Neural cell (in vitro differentiated cells): ENCODE results near the gene NUDT8. TPM values are rescaled to one million over a fixed set of nuclear protein-coding genes. Genes with fewer than 3 reads are reported as not detected.

ENCODE experiments used
- H2AFZ ChIP-seq: fragments of 200-600, 300-800 bp; sonication (generic), shearing (Covaris generic); 2 replicates; pipeline ENCODE4 v1.6.0; 2014; ENCODE audit warnings: low read depth, mild to moderate bottlenecking, antibody characterized with exemption, low read length, moderate library complexity
- H3F3A ChIP-seq: fragments of 200-600 bp; shearing (Covaris generic); 2 replicates; pipeline ENCODE4 v1.6.1; 2016; ENCODE audit warnings: mild to moderate bottlenecking, moderate library complexity, mixed read lengths, antibody characterized with exemption, low read length; ENCODE audit not compliant: insufficient read depth, poor library complexity, severe bottlenecking
- H3K27ac ChIP-seq: fragments of 200-600, 300-800 bp; sonication (generic), shearing (Covaris generic); 2 replicates; pipeline ENCODE4 v1.5.1; 2014; ENCODE audit warnings: mild to moderate bottlenecking, low read length, moderate library complexity
- H3K27me3 ChIP-seq: fragments of 300-800, 200-600 bp; sonication (generic), shearing (Covaris generic); 2 replicates; pipeline ENCODE4 v1.6.0; 2014; ENCODE audit warnings: mild to moderate bottlenecking, low read depth, low read length, moderate library complexity; ENCODE audit not compliant: insufficient read depth
- H3K36me3 ChIP-seq: fragments of 300-800, 200-600 bp; sonication (generic), shearing (Covaris generic); 2 replicates; pipeline ENCODE4 v1.5.1; 2014; ENCODE audit warnings: mild to moderate bottlenecking, antibody characterized with exemption, low read length, moderate library complexity; ENCODE audit not compliant: insufficient read depth
- H3K4me2 ChIP-seq: fragments of 300-800, 200-600 bp; sonication (generic), shearing (Covaris generic); 2 replicates; pipeline ENCODE4 v1.6.0; 2014; ENCODE audit warnings: mild to moderate bottlenecking, low read length
- H3K4me3 ChIP-seq: fragments of 300-800, 200-600 bp; sonication (generic), shearing (Covaris generic); 2 replicates; pipeline ENCODE4 v1.5.1; 2014; ENCODE audit warnings: mild to moderate bottlenecking, low read length, moderate library complexity
- H3K79me2 ChIP-seq: fragments of 200-600 bp; shearing (Covaris generic); replicated peaks from 2 replicates; pipeline ENCODE4 v1.6.0; 2014; ENCODE audit warnings: mild to moderate bottlenecking, low read length, moderate library complexity; ENCODE audit not compliant: insufficient read depth
- H3K9ac ChIP-seq: fragments of 300-800, 200-600 bp; sonication (generic), shearing (Covaris generic); 2 replicates; pipeline ENCODE4 v1.6.1; 2016; ENCODE audit warnings: mild to moderate bottlenecking, low read length, mixed read lengths
- H3K9me2 ChIP-seq: fragments of 200-600 bp; shearing (Covaris generic); 2 replicates; pipeline ENCODE4 v1.6.1; 2016; ENCODE audit warnings: mild to moderate bottlenecking, low read length, mixed read lengths; ENCODE audit not compliant: insufficient read depth
- H3K9me3 ChIP-seq: fragments of 200-600, 300-800 bp; sonication (generic), shearing (Covaris generic); 2 replicates; pipeline ENCODE4 v1.6.1; 2016; ENCODE audit warnings: mild to moderate bottlenecking, mixed run types, low read length, moderate library complexity, mixed read lengths
- H4K20me1 ChIP-seq: fragments of 200-600 bp; shearing (Covaris generic); 2 replicates; pipeline ENCODE4 v1.6.1; 2016; ENCODE audit warnings: mild to moderate bottlenecking, mixed run types; ENCODE audit not compliant: insufficient read depth
- EP300 ChIP-seq: fragments of 450-650 bp; conservative IDR thresholded peaks from 2 replicates; pipeline ENCODE4 v1.6.1; 2014; ENCODE audit warnings: antibody characterized with exemption, mild to moderate bottlenecking, moderate library complexity; ENCODE audit not compliant: poor library complexity, severe bottlenecking
- EZH2 ChIP-seq: fragments of 200-600, 300-800 bp; shearing (Covaris generic), sonication (generic); IDR thresholded peaks from 2 replicates; pipeline ENCODE4 v1.6.1; 2014; ENCODE audit warnings: antibody characterized with exemption, low read length, borderline replicate concordance, mild to moderate bottlenecking; ENCODE audit not compliant: insufficient read depth, poor library complexity, severe bottlenecking
- MXI1 ChIP-seq: fragments of 450-650 bp; conservative IDR thresholded peaks from 2 replicates; pipeline ENCODE4 v1.6.1; 2014; ENCODE audit warnings: antibody characterized with exemption, mild to moderate bottlenecking; ENCODE audit not compliant: poor library complexity, severe bottlenecking
- POLR2AphosphoS5 ChIP-seq: IDR thresholded peaks from 2 replicates; pipeline ENCODE4 v1.6.1; 2012
- RAD21 ChIP-seq: fragments of 450-650 bp; conservative IDR thresholded peaks from 2 replicates; pipeline ENCODE4 v1.6.1; 2014; ENCODE audit warnings: antibody characterized with exemption, mild to moderate bottlenecking, moderate library complexity
- SMC3 ChIP-seq: fragments of 450-650 bp; conservative IDR thresholded peaks from 2 replicates; pipeline ENCODE4 v1.6.1; 2014; ENCODE audit warnings: antibody characterized with exemption, mild to moderate bottlenecking, moderate library complexity; ENCODE audit not compliant: poor library complexity
- TAF1 ChIP-seq: IDR thresholded peaks from 2 replicates; pipeline ENCODE4 v1.6.1; 2012; ENCODE audit warnings: low read depth
- polyA plus RNA-seq: library from polyadenylated mRNA; depleted of rRNA; stranded (reverse); fragments of >200 nt; gene quantifications from 2 replicates; pipeline ENCODE4 v1.2.3, GENCODE V29; 2014
- TF ChIP-seq, protein P1 (sequence below): IDR thresholded peaks from 2 replicates; pipeline ENCODE4 v1.6.1; 2012; ENCODE audit warnings: borderline replicate concordance
- TF ChIP-seq, protein P2 (sequence below): fragments of 450-650 bp; IDR thresholded peaks from 2 replicates; pipeline ENCODE4 v1.5.1; 2014; ENCODE audit warnings: antibody characterized with exemption, mild to moderate bottlenecking, moderate library complexity; ENCODE audit not compliant: poor library complexity, severe bottlenecking

The NUDT8 gene
- polyA plus RNA-seq, 1 donor from 2014 or later, result not detected

DNA sequence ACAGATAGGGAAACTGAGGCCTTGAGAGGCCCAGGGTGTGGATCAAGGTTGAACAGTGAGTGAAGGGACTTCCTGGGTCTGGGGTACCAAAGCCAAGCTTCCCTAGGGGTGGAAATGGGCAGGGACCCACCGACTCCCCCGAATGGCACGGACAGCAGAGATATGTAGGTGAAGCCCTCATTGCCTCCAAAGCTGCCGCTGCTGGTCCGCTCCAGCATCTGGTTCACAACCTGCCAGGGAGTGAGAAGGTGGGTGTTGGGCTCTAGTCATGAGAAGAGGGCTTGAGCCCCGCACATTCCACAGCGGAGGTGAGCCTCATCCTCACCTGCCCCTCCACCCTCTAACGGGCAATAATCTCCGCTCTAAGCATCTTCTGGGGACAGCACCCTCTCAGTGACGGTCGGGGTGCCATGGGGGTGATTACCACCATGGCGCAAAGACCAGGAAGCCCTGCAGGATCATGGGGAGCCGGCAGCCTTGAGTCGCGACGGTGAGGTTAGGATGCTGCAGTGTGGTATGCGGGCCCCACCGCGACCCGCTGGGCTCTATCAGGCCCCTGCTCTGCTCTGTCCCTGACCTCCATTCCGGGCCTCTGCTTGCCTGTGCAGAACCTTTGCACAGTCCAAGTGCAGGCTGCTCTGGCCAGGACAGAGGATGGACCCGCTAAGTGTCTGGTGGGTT lies 33.9 kb upstream of the NUDT8 start:
- Histone ChIP-seq H2AFZ (no peak overlapping the region), H3F3A (no peaks in the 10 kb centered on the region), H3K4me2 (no peak overlapping the region), H3K27ac (no peak overlapping the region), H3K79me2 (no peaks in the 10 kb centered on the region), H4K20me1 (no peaks in the 10 kb centered on the region), H3K9ac (no peak overlapping the region), H3K9me3 (no peaks in the 10 kb centered on the region), H3K4me3 (no peak overlapping the region), H3K9me2 (no peaks in the 10 kb centered on the region), H3K36me3 (no peaks in the 10 kb centered on the region), H3K27me3 (no peaks in the 10 kb centered on the region)
- TF ChIP-seq, protein P1, sequence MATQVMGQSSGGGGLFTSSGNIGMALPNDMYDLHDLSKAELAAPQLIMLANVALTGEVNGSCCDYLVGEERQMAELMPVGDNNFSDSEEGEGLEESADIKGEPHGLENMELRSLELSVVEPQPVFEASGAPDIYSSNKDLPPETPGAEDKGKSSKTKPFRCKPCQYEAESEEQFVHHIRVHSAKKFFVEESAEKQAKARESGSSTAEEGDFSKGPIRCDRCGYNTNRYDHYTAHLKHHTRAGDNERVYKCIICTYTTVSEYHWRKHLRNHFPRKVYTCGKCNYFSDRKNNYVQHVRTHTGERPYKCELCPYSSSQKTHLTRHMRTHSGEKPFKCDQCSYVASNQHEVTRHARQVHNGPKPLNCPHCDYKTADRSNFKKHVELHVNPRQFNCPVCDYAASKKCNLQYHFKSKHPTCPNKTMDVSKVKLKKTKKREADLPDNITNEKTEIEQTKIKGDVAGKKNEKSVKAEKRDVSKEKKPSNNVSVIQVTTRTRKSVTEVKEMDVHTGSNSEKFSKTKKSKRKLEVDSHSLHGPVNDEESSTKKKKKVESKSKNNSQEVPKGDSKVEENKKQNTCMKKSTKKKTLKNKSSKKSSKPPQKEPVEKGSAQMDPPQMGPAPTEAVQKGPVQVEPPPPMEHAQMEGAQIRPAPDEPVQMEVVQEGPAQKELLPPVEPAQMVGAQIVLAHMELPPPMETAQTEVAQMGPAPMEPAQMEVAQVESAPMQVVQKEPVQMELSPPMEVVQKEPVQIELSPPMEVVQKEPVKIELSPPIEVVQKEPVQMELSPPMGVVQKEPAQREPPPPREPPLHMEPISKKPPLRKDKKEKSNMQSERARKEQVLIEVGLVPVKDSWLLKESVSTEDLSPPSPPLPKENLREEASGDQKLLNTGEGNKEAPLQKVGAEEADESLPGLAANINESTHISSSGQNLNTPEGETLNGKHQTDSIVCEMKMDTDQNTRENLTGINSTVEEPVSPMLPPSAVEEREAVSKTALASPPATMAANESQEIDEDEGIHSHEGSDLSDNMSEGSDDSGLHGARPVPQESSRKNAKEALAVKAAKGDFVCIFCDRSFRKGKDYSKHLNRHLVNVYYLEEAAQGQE, result no peak
- TF ChIP-seq MXI1 (no peak), TAF1 (no peak), SMC3 (no peak), RAD21 (no peak), POLR2AphosphoS5 (no peak), EP300 (no peak), EZH2 (no peak)
- TF ChIP-seq, protein P2, sequence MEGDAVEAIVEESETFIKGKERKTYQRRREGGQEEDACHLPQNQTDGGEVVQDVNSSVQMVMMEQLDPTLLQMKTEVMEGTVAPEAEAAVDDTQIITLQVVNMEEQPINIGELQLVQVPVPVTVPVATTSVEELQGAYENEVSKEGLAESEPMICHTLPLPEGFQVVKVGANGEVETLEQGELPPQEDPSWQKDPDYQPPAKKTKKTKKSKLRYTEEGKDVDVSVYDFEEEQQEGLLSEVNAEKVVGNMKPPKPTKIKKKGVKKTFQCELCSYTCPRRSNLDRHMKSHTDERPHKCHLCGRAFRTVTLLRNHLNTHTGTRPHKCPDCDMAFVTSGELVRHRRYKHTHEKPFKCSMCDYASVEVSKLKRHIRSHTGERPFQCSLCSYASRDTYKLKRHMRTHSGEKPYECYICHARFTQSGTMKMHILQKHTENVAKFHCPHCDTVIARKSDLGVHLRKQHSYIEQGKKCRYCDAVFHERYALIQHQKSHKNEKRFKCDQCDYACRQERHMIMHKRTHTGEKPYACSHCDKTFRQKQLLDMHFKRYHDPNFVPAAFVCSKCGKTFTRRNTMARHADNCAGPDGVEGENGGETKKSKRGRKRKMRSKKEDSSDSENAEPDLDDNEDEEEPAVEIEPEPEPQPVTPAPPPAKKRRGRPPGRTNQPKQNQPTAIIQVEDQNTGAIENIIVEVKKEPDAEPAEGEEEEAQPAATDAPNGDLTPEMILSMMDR, result no peak

DNA sequence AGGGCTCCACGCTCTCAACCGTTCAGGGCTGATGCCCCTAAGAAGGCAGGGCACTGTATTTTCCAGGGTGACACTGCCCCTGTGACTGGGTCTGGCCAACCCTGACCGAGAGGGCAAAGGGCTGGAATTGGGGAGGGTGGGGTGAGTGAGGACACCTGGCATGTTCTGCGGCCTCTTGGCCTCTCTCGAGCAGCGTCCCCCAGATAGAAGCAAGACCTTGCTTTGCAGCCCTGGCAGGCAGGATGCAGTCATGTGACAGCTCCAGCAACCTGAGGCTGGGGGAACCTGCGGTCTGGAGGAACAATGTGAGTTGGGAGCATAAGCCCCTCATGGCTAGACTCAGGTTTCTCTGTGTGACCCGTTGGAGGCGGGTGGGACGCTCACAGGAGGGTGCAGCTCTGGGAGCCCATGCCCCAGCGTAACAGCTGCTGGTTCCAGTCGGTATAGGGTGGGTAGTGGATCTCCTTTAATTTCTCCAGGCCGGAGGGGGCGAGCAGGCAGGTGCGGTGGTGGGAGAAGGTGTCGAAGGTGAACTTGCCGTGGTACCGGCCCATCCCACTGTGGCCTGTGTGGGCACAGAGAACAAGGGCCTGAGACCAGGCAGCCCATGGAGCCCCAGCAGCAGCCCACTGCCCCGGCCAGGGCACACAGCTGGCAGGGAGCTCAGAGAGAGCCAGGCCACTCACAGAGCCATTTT lies 33.2 kb upstream of the NUDT8 start:
- Histone ChIP-seq H3K27ac (no peak overlapping the region), H3K27me3 (no peaks in the 10 kb centered on the region), H4K20me1 (no peaks in the 10 kb centered on the region), H3K36me3 (no peaks in the 10 kb centered on the region), H3K9ac (no peak overlapping the region), H3K79me2 (no peaks in the 10 kb centered on the region), H3K4me3 (no peak overlapping the region), H3K9me3 (no peaks in the 10 kb centered on the region), H2AFZ (no peak overlapping the region), H3K4me2 (no peak overlapping the region), H3F3A (no peaks in the 10 kb centered on the region), H3K9me2 (no peaks in the 10 kb centered on the region)
- no peak for TF ChIP-seq SMC3
- TF ChIP-seq, protein P1, result no peak
- no peak for TF ChIP-seq RAD21
- TF ChIP-seq EP300, result no peak
- TF ChIP-seq MXI1, result no peak
- no peak for TF ChIP-seq POLR2AphosphoS5
- no peak for TF ChIP-seq TAF1
- TF ChIP-seq EZH2, result no peak
- TF ChIP-seq, protein P2, result no peak
